AG10803 (cell line): Measurements from ENCODE around the gene ANKDD1B.
"Not testable (repeated sequence)": the region's sequence is repeated elsewhere in the genome, so short reads cannot be mapped to it uniquely, and the experiment has no call there.

Source experiments
- DNase-seq: peaks from one replicate; pipeline ENCODE4 v3.0.0; 2010; ENCODE audit warnings: low read depth
- H3K4me3 ChIP-seq: 2 replicates; pipeline ENCODE4 v1.5.1; 2011; ENCODE audit warnings: mild to moderate bottlenecking, low read length, control low read depth
- CTCF ChIP-seq: conservative IDR thresholded peaks from 2 replicates; pipeline ENCODE4 v1.5.1; 2011; ENCODE audit warnings: mild to moderate bottlenecking, low read length, control low read depth, inconsistent platforms

ANKDD1B gene

GRCh38 chr5:75681125-75681830, 70.0 kb downstream of the ANKDD1B start:
- peak overlapping the region; percentile 4 for H3K4me3 ChIP-seq
- TF ChIP-seq CTCF, result peak; percentile 74
- DNase-seq, result peak; percentile 50

GRCh38 chr5:75685141-75685540, 73.9 kb downstream of the ANKDD1B start:
- H3K4me3 ChIP-seq, result no peak overlapping the region
- no peak for DNase-seq
- TF ChIP-seq CTCF, result no peak

GRCh38 chr5:75686480-75686879, 75.2 kb downstream of the ANKDD1B start:
- H3K4me3 ChIP-seq, result no peak overlapping the region
- DNase-seq, result no peak
- TF ChIP-seq CTCF, result no peak

GRCh38 chr5:75690669-75691068, 79.4 kb downstream of the ANKDD1B start:
- H3K4me3 ChIP-seq, result no peak overlapping the region
- TF ChIP-seq CTCF, result no peak
- no peak for DNase-seq

- no peak for TF ChIP-seq CTCF
- no peak overlapping the region for H3K4me3 ChIP-seq
- no peak for DNase-seq
Measured at GRCh38 chr5:75694781-75695180, 83.5 kb downstream of the ANKDD1B start.

GRCh38 chr5:75695472-75696351, 84.5 kb downstream of the ANKDD1B start:
- DNase-seq, H3K4me3 ChIP-seq: not testable (repeated sequence)

- TF ChIP-seq CTCF, result no peak
- H3K4me3 ChIP-seq, result no peak overlapping the region
- DNase-seq, result no peak
Measured at GRCh38 chr5:75701856-75702255, 90.6 kb downstream of the ANKDD1B start.
